Right lobe of liver (tissue), 4 donors: Measurements from ENCODE around the gene MKI67.
"Not testable (repeated sequence)": the region's sequence is repeated elsewhere in the genome, so short reads cannot be mapped to it uniquely, and the experiment has no call there.

ENCODE experiments used
- CTCF ChIP-seq, 4 donors: fragments of 200-600 bp in 3 of 4; fragments of 450-650 bp in 1 of 4; IDR thresholded peaks; one replicate each; pipeline versions ENCODE4 v1.5.1 to v1.8.0; 2016 to 2022; ENCODE audit warnings: antibody characterized with exemption in 4 of 4, mild to moderate bottlenecking in 2 of 4
- POLR2A ChIP-seq: fragments of 450-650 bp; IDR thresholded peaks from one replicate; pipeline ENCODE4 v1.6.1; 2017; ENCODE audit warnings: antibody characterized with exemption, mild to moderate bottlenecking
- donor health status: DM: no; HTN: no; CAD: no.
- donor health status: DM: no; HTN: no; CAD: no.
- donor health status: DM: no; HTN: yes; CAD: no.

DNA sequence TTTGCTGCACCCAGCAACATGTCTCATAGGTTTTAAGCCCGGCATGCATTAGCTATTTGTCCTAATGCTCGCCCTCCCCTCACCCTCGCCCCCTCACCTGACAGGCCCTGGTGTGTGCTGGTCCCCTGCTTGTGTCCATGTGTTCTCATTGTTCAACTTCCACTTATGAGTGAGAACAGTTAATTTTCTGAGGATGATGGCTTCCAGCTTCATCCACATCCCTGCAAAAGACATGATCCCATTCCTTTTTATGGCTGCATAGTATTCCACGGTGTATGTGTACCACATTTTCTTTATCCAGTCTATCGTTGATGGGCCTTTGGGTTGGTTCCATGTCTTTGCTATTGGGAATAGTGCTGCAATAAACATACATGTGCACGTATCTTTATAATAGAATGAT lies 40.9 kb upstream of the MKI67 start:
- not testable (repeated sequence) for TF ChIP-seq CTCF (IDR thresholded peaks at IDR 0.05); POLR2A
